ENCODE measurements around the gene PTGIS. TPM values are rescaled to one million over a fixed set of nuclear protein-coding genes. Genes with fewer than 3 reads are reported as not detected.

PTGIS gene
- total and polyA plus RNA-seq, 7 donors: 2.7 to 26.5 (median 8.0) TPM

DNA sequence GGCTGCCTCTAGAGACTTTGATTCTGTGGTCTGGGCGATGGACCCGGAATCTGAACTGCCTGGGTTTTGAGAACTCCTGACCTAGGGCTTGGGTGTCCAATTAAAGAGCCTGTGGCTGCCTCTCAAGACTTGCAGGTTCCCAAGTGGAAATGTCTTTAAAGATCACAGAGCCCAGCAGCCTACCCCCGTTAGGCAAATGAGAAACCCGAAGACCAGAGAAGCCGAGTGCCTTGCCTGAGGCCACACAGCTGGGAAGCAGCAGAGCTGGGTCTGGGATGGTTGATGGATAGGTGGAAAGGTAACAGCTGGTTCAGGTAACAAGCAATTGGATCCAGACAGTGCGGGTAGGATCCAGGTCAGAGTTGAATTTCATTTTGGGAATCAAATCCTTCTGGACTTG lies 111.3 kb downstream of the PTGIS start:
- 91 to 93% (median 92%) methylated on average over 6 of the region's 6 CpGs for WGBS, 3 donors
- DNase-seq (peak in 1 of 2 donors; percentile 7), ATAC-seq (no peak)
- no peaks in the 10 kb centered on the region for H3K4me1 ChIP-seq
- no peaks in the 10 kb centered on the region for H3K27me3 ChIP-seq (ENCODE audit: insufficient read depth in 3 of 3, low read length in 2 of 3)
- no peak overlapping the region for H3K4me3 ChIP-seq
- TF ChIP-seq, protein P1, sequence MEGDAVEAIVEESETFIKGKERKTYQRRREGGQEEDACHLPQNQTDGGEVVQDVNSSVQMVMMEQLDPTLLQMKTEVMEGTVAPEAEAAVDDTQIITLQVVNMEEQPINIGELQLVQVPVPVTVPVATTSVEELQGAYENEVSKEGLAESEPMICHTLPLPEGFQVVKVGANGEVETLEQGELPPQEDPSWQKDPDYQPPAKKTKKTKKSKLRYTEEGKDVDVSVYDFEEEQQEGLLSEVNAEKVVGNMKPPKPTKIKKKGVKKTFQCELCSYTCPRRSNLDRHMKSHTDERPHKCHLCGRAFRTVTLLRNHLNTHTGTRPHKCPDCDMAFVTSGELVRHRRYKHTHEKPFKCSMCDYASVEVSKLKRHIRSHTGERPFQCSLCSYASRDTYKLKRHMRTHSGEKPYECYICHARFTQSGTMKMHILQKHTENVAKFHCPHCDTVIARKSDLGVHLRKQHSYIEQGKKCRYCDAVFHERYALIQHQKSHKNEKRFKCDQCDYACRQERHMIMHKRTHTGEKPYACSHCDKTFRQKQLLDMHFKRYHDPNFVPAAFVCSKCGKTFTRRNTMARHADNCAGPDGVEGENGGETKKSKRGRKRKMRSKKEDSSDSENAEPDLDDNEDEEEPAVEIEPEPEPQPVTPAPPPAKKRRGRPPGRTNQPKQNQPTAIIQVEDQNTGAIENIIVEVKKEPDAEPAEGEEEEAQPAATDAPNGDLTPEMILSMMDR (IDR thresholded peaks at IDR 0.05): no peak
- H3K36me3 ChIP-seq (ENCODE audit: insufficient read depth in 1 of 2, low read depth in 1 of 2): no peaks in the 10 kb centered on the region
- no peak overlapping the region for H3K27ac ChIP-seq
- intact Hi-C loops (cut with DNase I): no loop called here
- no peaks in the 10 kb centered on the region for H3K9me3 ChIP-seq

DNA sequence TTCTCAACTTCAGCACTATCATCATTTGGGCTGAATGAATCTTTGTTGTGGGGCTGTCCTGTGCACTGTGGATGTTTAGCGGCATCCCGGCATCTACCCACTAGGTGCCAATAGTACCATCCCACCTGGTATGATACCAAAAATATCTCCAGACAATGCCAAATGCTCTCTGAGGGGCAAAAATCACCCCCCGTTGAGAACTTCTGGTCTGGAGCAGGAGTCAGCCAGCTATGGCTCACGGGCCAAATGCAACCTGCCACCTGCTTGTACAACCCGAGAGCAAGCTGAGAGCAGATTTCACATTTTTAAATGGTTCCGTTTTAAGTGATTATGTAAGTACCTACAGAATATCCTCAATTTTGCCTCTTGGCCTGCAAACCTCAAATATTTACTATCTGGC lies 112.2 kb downstream of the PTGIS start:
- no peaks in the 10 kb centered on the region for H3K27me3 ChIP-seq (ENCODE audit: insufficient read depth in 3 of 3, low read length in 2 of 3)
- intact Hi-C loops (cut with DNase I): no loop called here
- ATAC-seq: no peak
- H3K4me3 ChIP-seq: no peak overlapping the region
- DNase-seq: no peak
- 68 to 76% (median 71%) methylated on average over 6 of the region's 6 CpGs for WGBS, 3 donors
- no peaks in the 10 kb centered on the region for H3K9me3 ChIP-seq
- no peak overlapping the region for H3K27ac ChIP-seq
- H3K4me1 ChIP-seq: no peaks in the 10 kb centered on the region
- TF ChIP-seq, protein P1 (IDR thresholded peaks at IDR 0.05): no peak
- H3K36me3 ChIP-seq (ENCODE audit: insufficient read depth in 1 of 2, low read depth in 1 of 2): no peaks in the 10 kb centered on the region

Other genes with a start within 250 kb of the PTGIS start
- 10 to 100 TPM in 2 of 4 donors, 1 to 10 TPM in 2; 5.3 to 44.0 (median 15.6) TPM for gene KCNB1, start 85.5 kb downstream of the PTGIS start, total RNA-seq
- 1 to 10 TPM; 1.8 to 3.2 (median 2.5) TPM for gene KCNB1, start 85.5 kb downstream of the PTGIS start, polyA plus RNA-seq
- gene B4GALT5, start 145.7 kb upstream of the PTGIS start, total RNA-seq: 100 to 1,000 TPM in 2 of 4 donors, 10 to 100 TPM in 2; 49.3 to 284 (median 92.5) TPM
- gene B4GALT5, start 145.7 kb upstream of the PTGIS start, polyA plus RNA-seq: 10 to 100 TPM; 32.0 to 75.3 (median 72.3) TPM
- gene SLC9A8, start 244.7 kb upstream of the PTGIS start, total RNA-seq: 10 to 100 TPM in 3 of 4 donors, 1 to 10 TPM in 1; 8.2 to 19.4 (median 11.2) TPM
- 10 to 100 TPM in 1 of 3 donors, 1 to 10 TPM in 2; 6.1 to 11.4 (median 6.3) TPM for gene SLC9A8, start 244.7 kb upstream of the PTGIS start, polyA plus RNA-seq

All from psoas muscle (tissue), 8 donors.